IMR-90 (cell line): Measurements from ENCODE around the gene SEZ6L.

Experiments used
- BHLHE40 ChIP-seq: fragments of 150-350 bp; IDR thresholded peaks from 2 replicates; pipeline ENCODE4 v1.6.1; 2016; ENCODE audit warnings: mild to moderate bottlenecking, low read depth, low read length
- CTCF ChIP-seq: conservative IDR thresholded peaks from 2 replicates; pipeline ENCODE4 v1.5.1; 2012; ENCODE audit warnings: mild to moderate bottlenecking, low read depth, low read length, improper control_type of control experiment
- NFE2L2 ChIP-seq: fragments of 150-350 bp; IDR thresholded peaks from 2 replicates; pipeline ENCODE4 v1.6.1; 2016; ENCODE audit warnings: low read depth, mild to moderate bottlenecking, low read length
- RFX5 ChIP-seq: IDR thresholded peaks from 2 replicates; pipeline ENCODE4 v1.8.0; 2012; ENCODE audit warnings: low read depth, mild to moderate bottlenecking, low read length, moderate library complexity

- TF ChIP-seq CTCF (no peak), NFE2L2 (no peak), RFX5 (no peak), BHLHE40 (no peak)
These were observed 57.5 kb downstream of the SEZ6L start for GRCh38 chr22:26226538-26227297.
